GM21717 (cell line): ENCODE data around the gene GSTM4.
"Not testable (repeated sequence)": the region's sequence is repeated elsewhere in the genome, so short reads cannot be mapped to it uniquely, and the experiment has no call there.

Experiments used
- ATAC-seq: cut with Tn5 transposase; IDR thresholded peaks from one replicate; pipeline ENCODE4 v1.9.1; 2021; ENCODE audit warnings: mild to moderate bottlenecking, moderate library complexity; ENCODE audit not compliant: unreplicated experiment

The GSTM4 gene

GRCh38 chr1:109664671-109665070, 8.8 kb downstream of the GSTM4 start:
- ATAC-seq: no peak

- ATAC-seq: peak; percentile 80
Observed at GRCh38 chr1:109667452-109668122, 11.7 kb downstream of the GSTM4 start, which contains the start of gene GSTM2. GSTM2 (plus strand) TSS chr1:109668057; CDS start chr1:109668116, 59 bp downstream.

- no peak for ATAC-seq
Observed at GRCh38 chr1:109668123-109668775, 12.3 kb downstream of the GSTM4 start.

- no peak for ATAC-seq
Observed at GRCh38 chr1:109669246-109669948, 13.5 kb downstream of the GSTM4 start.

GRCh38 chr1:109669949-109670302, 14.0 kb downstream of the GSTM4 start:
- ATAC-seq: not testable (repeated sequence)

GRCh38 chr1:109671067-109671466, 15.2 kb downstream of the GSTM4 start:
- no peak for ATAC-seq

- ATAC-seq: not testable (repeated sequence)
Observed at GRCh38 chr1:109673861-109674260, 18.0 kb downstream of the GSTM4 start.

- ATAC-seq: not testable (repeated sequence)
Observed at GRCh38 chr1:109676683-109677381, 20.9 kb downstream of the GSTM4 start.

GRCh38 chr1:109677459-109677858, 21.6 kb downstream of the GSTM4 start:
- ATAC-seq: no peak

GRCh38 chr1:109678637-109679036, 22.7 kb downstream of the GSTM4 start:
- ATAC-seq: not testable (repeated sequence)

- not testable (repeated sequence) for ATAC-seq
Observed at GRCh38 chr1:109684777-109685176, 28.9 kb downstream of the GSTM4 start.

- ATAC-seq: not testable (repeated sequence)
Observed at GRCh38 chr1:109685399-109685798, 29.5 kb downstream of the GSTM4 start.

GRCh38 chr1:109685890-109686289, 30.0 kb downstream of the GSTM4 start:
- ATAC-seq: not testable (repeated sequence)

GRCh38 chr1:109687109-109687508, 31.2 kb downstream of the GSTM4 start:
- peak; percentile 12 for ATAC-seq

GRCh38 chr1:109687641-109688499, 32.0 kb downstream of the GSTM4 start, which contains the start of gene GSTM1:
GSTM1 (plus strand) TSS chr1:109687817; CDS start chr1:109687874, 57 bp downstream.
- peak; percentile 79 for ATAC-seq

GRCh38 chr1:109689844-109690405, 34.0 kb downstream of the GSTM4 start:
- ATAC-seq: no peak

- no peak for ATAC-seq
Observed at GRCh38 chr1:109691759-109692158, 35.9 kb downstream of the GSTM4 start.

- not testable (repeated sequence) for ATAC-seq
Observed at GRCh38 chr1:109694400-109694799, 38.5 kb downstream of the GSTM4 start.

GRCh38 chr1:109695138-109695537, 39.2 kb downstream of the GSTM4 start:
- ATAC-seq: not testable (repeated sequence)

- ATAC-seq: no peak
Observed at GRCh38 chr1:109697066-109697465, 41.2 kb downstream of the GSTM4 start.
